IPS DF 6.9 (cell line): Measurements from ENCODE around the gene JAK3.
"Not testable (repeated sequence)": the region's sequence is repeated elsewhere in the genome, so short reads cannot be mapped to it uniquely, and the experiment has no call there.

Experiments used
- DNase-seq: peaks from one replicate; pipeline ENCODE4 v3.0.0-alpha.2; 2013; ENCODE audit warnings: low read depth, low spot score
- H3K27ac ChIP-seq: one replicate; pipeline ENCODE4 v1.5.1; 2013; ENCODE audit warnings: low read length, control low read depth
- H3K27me3 ChIP-seq: 2 replicates; pipeline ENCODE4 v1.6.1; 2013; ENCODE audit warnings: mild to moderate bottlenecking, low read length; ENCODE audit not compliant: control insufficient read depth, insufficient read depth
- H3K36me3 ChIP-seq: 2 replicates; pipeline ENCODE4 v1.6.1; 2013; ENCODE audit warnings: low read length; ENCODE audit not compliant: control insufficient read depth, insufficient read depth
- H3K4me1 ChIP-seq: 2 replicates; pipeline ENCODE4 v1.6.1; 2013; ENCODE audit warnings: low read length; ENCODE audit not compliant: control insufficient read depth, insufficient read depth
- H3K4me3 ChIP-seq: 2 replicates; pipeline ENCODE4 v1.5.1; 2013; ENCODE audit warnings: mild to moderate bottlenecking, low read length
- H3K9me3 ChIP-seq: 2 replicates; pipeline ENCODE4 v1.6.1; 2013; ENCODE audit warnings: low read length, inconsistent platforms; ENCODE audit not compliant: control insufficient read depth, insufficient read depth
- WGBS: extraction: QIAGEN DNeasy Blood & Tissue Kit; methylation state at CpG from one replicate; pipeline ENCODE4 v1.1.7; 2013; ENCODE audit warnings: mixed read lengths, missing lambda C conversion rate; ENCODE audit not compliant: insufficient read length, insufficient coverage; 5-methylcytosine and 5-hydroxymethylcytosine counted together

The JAK3 gene

DNA sequence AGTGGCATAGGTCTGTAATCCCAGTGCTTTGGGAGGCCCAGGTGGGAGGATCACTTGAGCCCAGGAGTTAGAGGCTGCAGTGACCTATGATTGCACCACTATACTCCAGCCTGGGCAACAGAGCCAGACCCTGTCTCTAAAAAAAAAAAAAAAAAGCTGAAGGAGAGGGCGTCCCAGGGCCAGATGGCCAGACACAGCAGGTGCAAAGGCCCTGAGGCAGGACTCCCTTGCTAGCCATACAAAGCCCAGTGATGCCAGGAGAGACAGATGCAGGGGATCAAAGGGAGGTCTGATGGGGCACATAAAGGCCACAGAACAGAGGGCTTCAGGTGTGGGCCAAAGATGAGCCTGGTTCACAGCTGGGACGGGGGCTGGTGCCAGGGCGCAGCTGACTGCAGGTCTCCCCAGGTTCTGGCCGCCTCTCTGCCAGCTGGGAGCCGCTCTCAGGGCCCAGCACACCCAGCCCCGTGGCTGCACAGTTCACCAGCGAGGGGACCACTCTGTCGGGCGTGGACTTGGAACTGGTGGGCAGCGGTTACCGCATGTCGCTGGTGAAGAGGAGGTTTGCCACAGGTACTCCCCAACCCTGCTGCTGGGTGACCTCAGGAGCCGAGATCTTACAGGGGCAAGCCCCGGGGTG is 60.4 kb downstream of the JAK3 start:
- Histone ChIP-seq H3K36me3 (0 out of 2 replicates have a peak, but pooled peaks cover 4% of the 10 kb centered on the region), H3K27me3 (no peaks in the 10 kb centered on the region), H3K4me1 (no peaks in the 10 kb centered on the region; the same call in 1 of the 2 replicates), H3K9me3 (no peaks in the 10 kb centered on the region), H3K4me3 (no peak overlapping the region), H3K27ac (no peak overlapping the region)
- no CpG with 5 or more reads among the region's 14 CpGs for WGBS
- no peak for DNase-seq

DNA sequence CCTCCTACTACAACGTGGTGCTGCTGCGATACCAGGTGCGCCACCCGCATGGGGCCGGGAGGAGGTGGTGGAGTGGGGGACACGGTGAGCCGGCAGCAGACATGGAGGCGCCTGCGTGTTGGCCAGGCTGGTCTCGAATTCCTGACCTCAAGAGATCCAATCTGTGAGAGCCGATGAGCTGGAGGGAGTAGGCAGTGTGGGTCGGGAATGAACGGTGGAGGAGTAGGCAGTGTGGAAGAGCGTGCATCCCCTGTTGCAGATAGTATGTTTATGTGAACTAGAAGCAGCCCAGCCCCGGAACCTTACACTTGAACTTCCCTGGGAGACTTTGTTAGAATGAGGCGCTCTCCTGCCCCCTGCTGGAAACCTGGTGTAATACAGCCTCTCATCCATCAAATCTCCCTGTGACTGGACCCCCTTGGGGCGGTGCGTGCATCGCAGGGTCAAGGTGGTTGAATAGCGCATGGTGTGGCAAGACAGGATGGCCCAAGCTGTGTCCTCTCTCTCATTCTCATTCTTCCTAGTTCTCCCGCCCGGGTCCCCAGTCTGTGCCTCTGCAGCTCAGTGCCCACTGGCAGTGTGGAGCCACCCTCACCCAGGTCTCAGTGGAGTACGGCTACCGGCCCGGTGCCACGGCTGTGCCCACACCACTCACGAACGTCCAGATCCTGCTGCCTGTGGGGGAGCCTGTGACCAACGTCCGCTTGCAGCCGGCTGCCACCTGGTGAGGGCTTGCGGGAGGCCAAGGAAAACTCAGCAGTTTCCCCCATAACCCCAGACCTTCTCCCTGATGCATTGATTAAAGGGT is 63.4 kb downstream of the JAK3 start:
- no peak for DNase-seq
- Histone ChIP-seq H3K4me3 (no peak overlapping the region), H3K36me3 (0 out of 2 replicates have a peak, but pooled peaks cover 4% of the 10 kb centered on the region), H3K27me3 (no peaks in the 10 kb centered on the region), H3K4me1 (no peaks in the 10 kb centered on the region; the same call in 1 of the 2 replicates), H3K9me3 (no peaks in the 10 kb centered on the region), H3K27ac (no peak overlapping the region)
- no CpG with 5 or more reads among the region's 32 CpGs for WGBS

DNA sequence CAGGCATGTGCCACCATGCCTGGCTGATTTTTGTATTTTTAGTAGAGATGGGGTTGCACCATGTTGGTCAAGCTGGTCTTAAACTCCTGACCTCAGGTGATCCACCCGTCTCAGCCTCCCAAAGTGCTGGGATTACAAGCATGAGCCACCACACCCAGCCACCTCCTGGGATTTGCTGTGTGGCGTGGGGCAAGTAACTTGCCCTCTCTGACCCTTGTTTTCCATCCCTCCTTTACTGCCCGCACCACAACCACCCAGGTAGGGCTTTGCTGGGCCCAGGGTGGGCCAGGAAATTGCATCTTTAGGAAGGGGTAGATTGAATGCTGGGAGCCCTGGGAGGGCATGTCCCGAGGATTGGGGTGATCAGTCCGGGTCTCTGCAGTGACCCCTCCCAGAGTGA is 64.1 kb downstream of the JAK3 start:
- H3K4me3 ChIP-seq, H3K9me3 ChIP-seq, H3K27me3 ChIP-seq, DNase-seq, H3K4me1 ChIP-seq, H3K36me3 ChIP-seq, H3K27ac ChIP-seq: not testable (repeated sequence)
- no CpG with 5 or more reads among the region's 5 CpGs for WGBS

GRCh38 chr19:17780781-17781180 is 67.0 kb downstream of the JAK3 start:
- WGBS: no CpG with 5 or more reads among the region's 2 CpGs
- Histone ChIP-seq H3K9me3 (no peaks in the 10 kb centered on the region), H3K4me3 (no peak overlapping the region), H3K36me3 (0 out of 2 replicates have a peak, but pooled peaks cover 4% of the 10 kb centered on the region), H3K27ac (no peak overlapping the region), H3K27me3 (no peaks in the 10 kb centered on the region), H3K4me1 (no peaks in the 10 kb centered on the region; the same call in 1 of the 2 replicates)
- DNase-seq: no peak

DNA sequence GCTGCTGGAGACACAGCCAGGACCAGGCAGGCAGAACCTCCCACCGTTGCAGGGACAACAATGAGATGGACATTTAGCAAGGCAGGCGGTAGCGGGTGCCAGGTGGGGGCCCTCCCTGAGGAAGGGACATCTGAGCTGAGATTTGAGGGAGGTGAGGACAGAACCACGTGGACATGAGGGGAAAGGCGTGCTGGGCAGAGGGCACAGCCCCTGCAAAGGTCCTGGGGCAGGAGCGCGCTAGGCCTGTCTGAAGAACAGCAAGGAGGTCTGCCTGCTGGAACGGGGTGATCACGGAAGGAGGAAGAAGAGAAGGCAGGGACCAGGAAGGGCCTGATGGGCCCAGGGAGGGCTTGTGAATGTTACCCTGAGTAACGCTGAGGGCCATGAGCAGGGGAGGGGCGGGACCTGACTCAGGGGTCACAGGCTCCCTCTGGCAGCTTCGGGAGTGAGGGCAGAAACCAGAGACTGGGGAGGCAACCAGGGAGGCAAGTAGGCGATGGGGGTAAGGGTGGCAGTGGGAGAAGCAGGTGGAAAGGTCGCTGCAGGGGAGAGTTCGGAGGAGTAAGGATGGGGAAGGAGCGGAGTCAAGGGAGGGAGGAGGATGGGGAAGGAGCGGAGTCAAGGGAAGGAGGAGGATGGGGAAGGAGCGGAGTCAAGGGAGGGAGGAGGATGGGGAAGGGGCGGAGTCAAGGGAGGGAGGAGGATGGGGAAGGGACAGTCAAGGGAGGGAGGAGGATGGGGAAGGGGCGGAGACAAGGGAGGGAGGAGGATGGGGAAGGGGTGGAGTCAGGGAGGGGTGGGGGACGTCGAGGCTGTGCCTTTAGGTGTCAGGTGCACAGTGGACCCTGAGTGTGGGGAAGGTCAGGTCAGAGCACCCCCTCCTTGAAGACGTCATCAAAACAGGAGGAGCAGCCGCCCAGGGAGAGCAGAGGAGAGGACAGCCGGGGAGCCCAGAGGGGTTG is 68.5 kb downstream of the JAK3 start:
- 0 out of 2 replicates have a peak, but pooled peaks cover 4% of the 10 kb centered on the region for H3K36me3 ChIP-seq

GRCh38 chr19:17778251-17778967 is 69.4 kb downstream of the JAK3 start:
- Histone ChIP-seq H3K36me3 (0 out of 2 replicates have a peak, but pooled peaks cover 4% of the 10 kb centered on the region), H3K4me3 (peak overlapping the region; percentile 27; the same call in 1 of the 2 replicates), H3K27me3 (no peaks in the 10 kb centered on the region), H3K9me3 (no peaks in the 10 kb centered on the region), H3K4me1 (0 out of 2 replicates have a peak, but pooled peaks cover 2% of the 10 kb centered on the region), H3K27ac (no peak overlapping the region)
- DNase-seq: no peak
- WGBS: no CpG with 5 or more reads among the region's 37 CpGs

More for the DNA sequence above, 68.5 kb downstream of the JAK3 start:
- Histone ChIP-seq H3K9me3 (no peaks in the 10 kb centered on the region), H3K4me3 (peak overlapping the region; percentile 27; the same call in 1 of the 2 replicates), H3K27me3 (no peaks in the 10 kb centered on the region), H3K4me1 (peaks cover 2% of the 10 kb centered on the region; the same call in 1 of the 2 replicates), H3K27ac (no peak overlapping the region)
- peak; percentile 94 for DNase-seq
- WGBS: no CpG with 5 or more reads among the region's 25 CpGs

DNA sequence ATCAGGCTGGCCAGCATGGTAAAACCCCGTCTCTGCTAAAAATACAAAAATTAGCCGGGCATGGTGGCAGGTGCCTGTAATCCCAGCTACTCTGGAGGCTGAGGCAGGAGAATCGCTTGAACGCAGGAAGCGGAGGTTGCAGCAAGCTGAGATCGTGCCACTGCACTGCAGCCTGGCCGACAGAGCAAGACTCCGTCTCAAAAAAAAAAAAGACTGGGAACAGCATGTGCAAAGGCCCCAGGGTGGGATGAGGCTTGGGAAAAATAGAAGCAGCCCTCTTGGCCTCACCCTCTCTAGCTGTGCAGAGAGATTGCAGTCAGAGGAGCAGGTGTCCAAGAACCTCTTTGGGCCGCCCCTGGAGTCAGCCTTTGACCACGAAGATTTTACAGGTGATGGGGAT is 69.9 kb downstream of the JAK3 start:
- not testable (repeated sequence) for H3K27me3 ChIP-seq, H3K27ac ChIP-seq, H3K4me3 ChIP-seq, H3K4me1 ChIP-seq, H3K36me3 ChIP-seq, DNase-seq, H3K9me3 ChIP-seq
- no CpG with 5 or more reads among the region's 10 CpGs for WGBS

DNA sequence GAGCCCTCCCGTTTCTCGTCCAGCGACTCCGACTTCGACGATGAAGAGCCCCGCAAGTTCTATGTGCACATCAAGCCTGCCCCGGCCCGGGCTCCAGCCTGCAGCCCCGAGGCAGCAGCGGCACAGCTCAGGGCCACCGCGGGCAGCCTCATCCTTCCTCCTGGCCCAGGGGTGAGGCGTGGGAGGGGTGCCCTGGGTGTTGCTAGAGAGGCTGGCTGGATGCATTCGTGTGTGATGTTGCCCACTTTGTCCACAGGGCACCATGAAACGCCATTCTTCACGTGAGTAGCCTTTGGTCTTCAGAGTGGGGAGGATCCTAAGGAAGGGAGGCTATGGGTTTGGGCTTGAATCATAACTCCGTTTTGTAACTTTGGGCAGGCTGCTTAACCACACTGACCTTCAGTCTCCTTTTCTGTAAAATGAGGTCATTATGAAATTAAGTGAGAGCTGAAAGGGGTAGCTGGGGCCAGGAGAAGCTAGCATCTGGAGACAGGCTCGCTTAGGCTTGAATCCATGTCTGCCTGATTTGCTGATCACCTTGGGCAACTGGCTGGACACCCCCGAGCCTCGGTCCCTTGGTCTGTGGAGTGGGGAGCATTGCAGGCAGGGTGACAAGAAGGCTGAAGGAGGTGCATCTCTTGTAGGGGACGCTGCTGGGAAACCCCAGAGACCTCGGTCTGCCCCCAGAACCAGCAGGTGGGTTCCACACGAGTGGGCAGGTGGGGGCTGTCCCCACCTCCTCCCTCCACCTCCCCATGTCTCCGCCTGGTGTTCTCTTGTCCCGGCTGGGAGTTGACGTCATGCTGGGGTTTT is 71.6 kb downstream of the JAK3 start:
- H3K4me3 ChIP-seq: no peak overlapping the region
- DNase-seq: no peak
- H3K27ac ChIP-seq: no peak overlapping the region
- no CpG with 5 or more reads among the region's 27 CpGs for WGBS
- no peaks in the 10 kb centered on the region for H3K9me3 ChIP-seq
- H3K27me3 ChIP-seq: no peaks in the 10 kb centered on the region
- 0 out of 2 replicates have a peak, but pooled peaks cover 2% of the 10 kb centered on the region for H3K4me1 ChIP-seq
- H3K36me3 ChIP-seq: no peaks in the 10 kb centered on the region

GRCh38 chr19:17775245-17775927 is 72.4 kb downstream of the JAK3 start:
- Histone ChIP-seq H3K36me3 (no peaks in the 10 kb centered on the region), H3K27ac (no peak overlapping the region)

More at GRCh38 chr19:17775245-17775927, 72.4 kb downstream of the JAK3 start:
- Histone ChIP-seq H3K9me3 (no peaks in the 10 kb centered on the region), H3K4me1 (0 out of 2 replicates have a peak, but pooled peaks cover 2% of the 10 kb centered on the region), H3K4me3 (no peak overlapping the region), H3K27me3 (no peaks in the 10 kb centered on the region)
- no peak for DNase-seq
- no CpG with 5 or more reads among the region's 16 CpGs for WGBS
